GM18907 (cell line): Measurements from ENCODE around the gene OR2AP1.
A peak's percentile ranks its signal among the peaks of the same experiment; 100 is the strongest.
"Not testable (repeated sequence)": the region's sequence is repeated elsewhere in the genome, so short reads cannot be mapped to it uniquely, and the experiment has no call there.

Experiments
- ATAC-seq: cut with Tn5 transposase; IDR thresholded peaks from one replicate; pipeline ENCODE4 v1.9.1; 2021; ENCODE audit warnings: mild to moderate bottlenecking, moderate library complexity; ENCODE audit not compliant: unreplicated experiment

Gene OR2AP1

DNA sequence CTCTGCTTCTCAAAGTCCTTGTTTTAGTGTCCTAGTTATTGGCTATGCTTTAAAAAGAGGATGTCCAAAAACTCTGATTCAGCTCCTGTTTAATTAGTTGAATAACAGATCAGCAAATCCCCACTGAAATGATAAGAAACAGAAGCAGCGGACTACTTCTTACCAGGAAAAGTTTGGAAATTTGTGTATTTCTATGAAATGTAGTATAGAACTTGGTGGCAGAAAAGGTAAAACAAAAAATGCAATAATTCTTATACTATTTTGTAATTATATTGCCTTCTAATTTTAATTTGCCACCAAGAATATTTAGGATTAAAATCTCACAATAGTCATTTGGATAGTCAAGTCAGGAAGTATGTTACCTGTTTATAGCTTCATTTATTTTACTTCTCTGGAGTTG lies at the start of gene OR2AP1:
TSS of gene OR2AP1 (plus strand) at position 301 of the 400 bp plus-strand sequence. CDS start 1,947 bp downstream, outside the sequence.
- no peak for ATAC-seq

DNA sequence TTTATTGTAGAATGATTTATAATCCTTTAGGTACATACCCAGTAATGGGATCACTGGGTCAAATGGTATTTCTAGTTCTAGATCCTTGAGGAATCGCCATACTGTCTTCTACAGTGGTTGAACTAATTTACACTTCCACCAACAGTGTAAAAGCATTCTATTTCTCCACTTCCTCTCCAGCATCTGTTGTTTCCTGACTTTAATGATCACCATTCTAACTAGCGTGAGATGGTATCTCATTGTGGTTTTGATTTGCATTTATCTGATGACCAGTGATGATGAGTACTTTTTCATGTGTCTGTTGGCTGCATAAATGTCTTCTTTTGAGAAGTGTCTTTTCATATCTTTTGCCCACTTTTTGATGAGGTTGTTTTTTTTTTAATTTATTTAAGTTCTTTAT lies 24.0 kb upstream of the OR2AP1 start:
- ATAC-seq: not testable (repeated sequence)

DNA sequence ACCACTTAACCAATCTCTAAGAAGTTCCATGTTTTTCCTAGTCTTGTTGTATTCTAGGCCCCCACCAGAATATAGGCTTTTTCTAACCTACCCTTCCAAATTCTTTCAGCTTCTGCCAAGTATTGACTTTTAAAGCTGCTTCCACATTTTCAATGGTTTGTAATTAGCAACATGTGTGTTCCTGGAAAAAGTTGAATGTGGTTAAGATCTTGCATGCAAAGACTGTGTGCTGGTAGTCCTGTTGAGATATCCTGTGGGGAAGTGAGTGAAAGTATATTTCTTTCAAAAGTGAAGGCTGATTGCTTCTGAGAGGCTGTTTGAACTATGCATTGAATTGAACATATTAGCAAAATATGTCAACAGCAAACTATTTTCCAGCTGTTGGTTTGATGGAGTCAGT lies 23.5 kb upstream of the OR2AP1 start:
- no peak for ATAC-seq

DNA sequence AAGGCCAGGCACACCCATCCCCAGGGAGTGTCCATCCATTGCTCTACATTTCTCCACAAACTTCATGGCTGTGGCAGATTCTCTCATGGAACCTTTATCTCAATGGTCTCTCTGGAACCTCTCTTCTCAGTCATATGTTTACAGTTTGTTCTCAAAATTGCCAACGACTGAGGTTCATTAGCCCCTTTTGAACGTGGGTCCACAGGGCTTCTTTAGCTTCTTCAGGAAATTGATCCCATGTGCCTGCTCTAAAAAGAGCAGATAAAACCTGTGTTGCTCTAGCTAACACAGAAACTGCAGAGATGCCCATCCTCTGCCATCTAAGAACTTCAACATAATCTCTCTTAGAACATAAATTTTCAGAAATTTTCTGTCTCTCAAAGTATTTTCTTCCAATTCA lies 23.0 kb upstream of the OR2AP1 start, which contains the start of gene OR6C4:
TSS of gene OR6C4 (plus strand) at position 301 of the 400 bp plus-strand sequence. CDS start 1,625 bp downstream, outside the sequence.
- no peak for ATAC-seq

DNA sequence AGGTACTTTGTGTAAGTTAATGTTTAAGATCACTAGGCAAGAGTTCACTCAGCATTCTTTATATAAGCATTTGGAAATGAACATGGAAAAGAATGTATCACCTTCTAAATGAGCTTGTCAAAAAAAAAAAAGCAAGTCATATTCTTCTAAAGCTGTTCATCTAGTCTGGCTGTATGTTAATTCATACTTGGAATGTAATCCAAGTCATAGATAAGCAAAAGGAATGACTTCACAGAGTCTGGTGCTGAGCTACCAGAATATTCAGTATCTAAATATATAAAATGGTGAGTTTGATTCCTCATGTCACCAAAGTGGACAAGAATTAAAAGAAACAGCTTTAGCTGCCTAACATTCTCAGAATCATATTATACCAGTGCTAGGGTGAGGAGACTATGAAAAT lies 18.0 kb upstream of the OR2AP1 start:
- ATAC-seq: no peak

DNA sequence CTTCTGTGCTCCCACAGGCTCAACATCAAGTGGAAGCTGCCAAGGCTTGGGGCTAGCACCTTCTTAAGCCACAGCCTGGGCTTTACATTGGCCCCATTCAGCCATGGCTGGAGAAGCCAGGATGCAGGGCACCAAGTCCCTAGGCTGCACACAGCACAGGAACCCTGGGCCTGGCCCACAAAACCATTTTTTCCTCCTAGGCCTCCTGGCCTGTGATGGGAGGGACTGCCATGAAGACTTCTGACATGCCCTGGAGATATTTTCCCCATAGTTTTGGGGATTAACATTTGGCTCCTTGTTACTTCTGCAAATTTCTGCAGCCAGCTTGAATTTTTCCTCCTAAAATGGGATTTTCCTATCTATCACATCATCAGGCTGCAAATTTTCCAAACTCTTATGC lies 2.2 kb upstream of the OR2AP1 start:
- not testable (repeated sequence) for ATAC-seq

DNA sequence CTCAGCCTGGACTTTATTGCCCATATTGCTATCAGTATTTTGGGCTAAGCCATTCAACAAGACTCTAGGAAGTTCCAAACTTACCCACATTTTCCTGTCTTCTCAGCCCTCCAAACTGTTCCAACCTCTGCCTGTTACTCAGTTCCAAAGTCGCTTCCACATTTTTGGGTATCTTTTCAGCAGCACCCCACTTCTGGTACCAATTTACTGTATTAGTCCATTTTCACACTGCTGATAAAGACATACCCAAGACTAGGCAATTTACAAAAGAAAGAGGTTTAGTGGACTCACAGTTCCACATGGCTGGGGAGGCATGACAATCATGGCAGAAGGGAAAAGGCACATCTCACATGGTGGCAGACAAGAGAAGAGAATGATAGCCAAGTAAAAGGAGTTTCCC lies 1.6 kb upstream of the OR2AP1 start:
- ATAC-seq: not testable (repeated sequence)

DNA sequence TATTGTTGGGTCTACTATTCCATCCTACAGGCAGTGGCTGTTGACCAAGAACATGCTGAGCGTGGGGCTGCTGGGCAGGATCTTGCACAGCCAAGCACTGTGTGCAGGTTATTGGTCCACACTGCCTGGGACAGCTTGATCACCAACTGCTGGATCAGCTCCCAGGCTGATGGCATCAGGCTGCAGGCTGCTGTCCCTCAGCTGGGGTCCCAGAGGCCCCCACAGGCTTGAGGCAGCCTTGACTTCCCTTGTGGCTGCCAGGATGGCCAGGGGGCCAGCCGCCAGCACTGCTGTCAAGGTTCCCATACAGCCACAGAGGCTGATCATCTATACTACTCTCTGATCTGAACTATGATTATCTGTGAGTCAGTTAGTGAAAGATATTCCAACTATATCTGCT lies 9.8 kb downstream of the OR2AP1 start:
- no peak for ATAC-seq

DNA sequence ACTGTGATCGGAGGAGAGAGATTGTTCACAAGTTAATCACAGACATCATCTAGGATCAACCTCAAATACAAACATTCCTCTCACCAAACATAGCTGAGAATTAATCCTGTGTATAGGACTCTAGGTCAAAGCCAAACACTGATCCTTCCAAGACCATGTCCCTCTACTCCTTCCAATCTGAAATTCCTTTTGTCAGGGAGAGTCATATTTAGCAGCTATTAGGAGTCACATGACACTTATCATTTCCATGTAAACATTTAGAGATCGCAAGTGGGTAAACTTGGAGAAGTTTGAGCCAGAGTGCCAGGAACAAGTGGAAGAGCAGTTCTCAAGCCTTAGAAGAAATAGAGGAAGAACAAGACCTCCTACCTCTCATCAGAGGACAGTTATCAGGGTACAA lies 13.5 kb downstream of the OR2AP1 start:
- ATAC-seq: no peak

DNA sequence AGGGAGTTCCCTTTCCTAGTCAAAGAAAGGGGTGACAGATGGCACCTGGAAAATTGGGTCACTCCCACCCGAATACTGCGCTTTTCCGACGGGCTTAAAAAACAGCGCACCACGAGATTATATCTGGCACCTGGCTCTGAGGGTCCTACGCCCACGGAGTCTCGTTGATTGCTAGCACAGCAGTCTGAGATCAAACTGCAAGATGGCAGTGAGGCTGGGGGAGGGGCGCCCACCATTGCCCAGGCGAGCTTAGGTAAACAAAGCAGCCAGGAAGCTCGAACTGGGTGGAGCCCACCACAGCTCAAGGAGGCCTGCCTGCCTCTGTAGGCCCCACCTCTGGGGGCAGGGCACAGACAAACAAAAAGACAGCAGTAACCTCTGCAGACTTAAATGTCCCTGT lies 17.9 kb downstream of the OR2AP1 start:
- not testable (repeated sequence) for ATAC-seq

DNA sequence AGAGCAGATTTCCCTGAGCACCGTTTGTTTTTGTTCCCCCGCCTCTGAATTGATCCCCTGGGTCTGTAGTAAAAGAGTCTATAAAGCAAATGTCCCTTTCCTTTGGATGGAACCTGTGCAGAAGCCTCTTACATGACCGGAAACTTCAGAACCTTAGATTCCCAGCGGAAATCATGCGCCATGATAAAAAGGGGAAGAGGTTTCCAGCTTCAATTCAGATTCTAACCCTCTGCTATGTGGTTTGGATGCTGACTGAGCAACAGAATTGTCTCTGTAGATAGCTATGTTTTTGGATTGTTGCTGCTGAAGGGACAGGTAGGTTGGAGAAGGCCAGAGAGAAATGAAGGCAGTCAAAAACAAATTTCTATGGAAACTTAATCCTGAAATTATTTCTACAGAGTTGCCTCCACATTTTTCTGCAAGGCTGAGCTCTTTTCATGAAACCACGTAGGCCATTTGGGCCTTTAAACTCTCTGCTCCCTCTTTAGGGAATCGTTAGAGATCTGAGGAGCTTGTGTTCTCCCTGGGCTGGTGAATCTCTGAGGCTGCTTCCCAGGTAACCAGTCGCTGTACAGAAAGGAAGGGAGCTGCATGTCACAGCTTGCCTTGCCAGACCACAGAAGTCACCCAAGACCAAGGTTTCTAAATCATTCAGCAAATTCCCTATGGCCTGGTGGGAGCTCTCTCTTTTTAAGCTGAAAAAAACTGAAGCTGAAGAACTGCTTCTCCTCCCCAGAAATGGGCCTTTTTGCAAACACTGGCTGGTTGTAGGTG lies 35.7 kb downstream of the OR2AP1 start:
- ATAC-seq: no peak

DNA sequence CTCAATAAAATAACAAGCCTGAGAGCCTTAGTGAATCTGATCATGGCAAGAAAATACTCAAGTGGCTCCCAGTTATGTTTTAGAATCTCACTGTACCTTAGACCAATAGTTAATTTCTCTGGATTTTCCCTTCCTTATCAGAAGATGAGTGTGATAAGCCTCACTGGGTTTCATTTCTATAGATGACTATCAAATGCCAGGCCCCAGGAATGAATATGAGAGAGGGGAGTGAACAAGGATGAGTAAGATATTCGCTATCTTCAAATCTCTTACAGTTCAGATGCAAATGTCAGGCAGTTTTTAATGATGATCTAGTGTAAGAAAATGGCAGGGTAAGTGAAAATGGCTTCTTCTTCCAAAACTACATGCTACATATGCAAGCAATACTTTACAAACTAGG lies 38.3 kb downstream of the OR2AP1 start:
- ATAC-seq: no peak

DNA sequence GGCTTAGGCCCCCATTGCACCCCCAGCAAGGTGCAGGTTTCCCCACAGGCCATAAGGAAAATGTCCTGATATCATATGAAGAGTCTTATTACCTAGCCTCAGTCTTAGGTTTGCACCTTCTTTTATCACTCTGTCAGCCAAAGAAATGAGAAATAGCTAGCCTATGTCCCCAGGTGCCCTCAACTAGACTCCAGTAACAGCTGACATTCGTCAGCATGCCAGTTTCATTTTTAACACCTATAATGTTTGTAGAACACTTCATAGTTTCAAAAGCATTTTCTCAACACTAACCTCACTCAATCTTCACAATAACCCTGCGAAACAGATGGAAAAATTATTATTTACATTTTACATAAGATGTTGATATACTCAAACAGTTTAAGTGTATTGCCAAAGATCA lies 40.4 kb downstream of the OR2AP1 start:
- ATAC-seq: no peak

DNA sequence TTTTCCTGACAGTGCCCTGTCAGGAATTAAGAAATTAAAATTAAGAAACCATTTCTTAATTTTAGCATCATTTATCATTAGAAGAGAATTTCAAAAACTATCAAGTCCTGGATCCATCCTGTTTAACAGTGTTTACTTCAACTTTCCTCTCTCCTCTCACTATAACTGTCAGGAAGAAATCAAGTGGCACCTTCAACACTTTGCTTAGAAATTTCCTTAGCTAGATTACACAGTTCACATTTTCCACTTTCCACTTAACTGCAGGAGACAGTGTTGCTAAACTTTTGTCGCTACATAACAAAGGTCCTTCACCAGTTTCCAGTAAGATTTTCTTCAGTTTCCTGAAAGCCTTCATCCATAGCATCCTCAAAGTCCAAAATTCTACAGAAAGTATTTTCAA lies 42.5 kb downstream of the OR2AP1 start:
- no peak for ATAC-seq

DNA sequence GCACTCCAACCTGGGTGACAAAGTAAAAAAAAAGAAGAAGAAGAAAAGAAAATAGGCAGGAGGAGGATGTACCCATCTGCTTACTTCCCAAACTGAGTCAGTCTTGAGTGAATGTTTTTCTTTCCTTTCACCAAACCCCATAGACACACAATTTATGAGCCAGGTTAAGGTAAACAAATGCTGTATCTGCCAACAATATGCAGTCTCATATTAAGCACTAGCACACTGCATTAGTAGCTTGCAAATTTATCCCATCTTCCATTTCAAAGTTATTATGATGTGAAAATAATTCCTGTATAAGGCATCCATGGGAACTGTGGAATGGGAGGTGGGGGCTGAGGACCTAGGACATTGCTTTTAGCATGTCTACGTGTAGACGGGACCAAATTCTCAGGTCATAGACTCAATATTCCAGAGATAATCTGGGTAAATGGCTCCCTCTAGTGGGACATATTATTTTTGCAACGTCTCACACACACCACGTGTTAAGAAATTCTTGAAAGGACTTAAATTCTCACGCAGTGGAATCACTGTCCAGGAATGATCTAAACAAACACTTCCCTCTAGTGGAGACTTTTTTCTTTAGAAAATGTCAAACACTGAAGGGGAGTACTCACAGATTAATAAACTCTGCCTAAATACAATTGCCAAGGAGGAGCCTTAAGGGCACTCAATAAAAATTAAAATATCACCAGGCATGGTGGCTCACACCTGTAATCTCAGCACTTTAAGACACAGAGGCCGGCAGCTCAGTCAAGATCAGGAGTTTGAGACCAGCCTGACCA lies 47.3 kb downstream of the OR2AP1 start:
- peak; percentile 83 for ATAC-seq

DNA sequence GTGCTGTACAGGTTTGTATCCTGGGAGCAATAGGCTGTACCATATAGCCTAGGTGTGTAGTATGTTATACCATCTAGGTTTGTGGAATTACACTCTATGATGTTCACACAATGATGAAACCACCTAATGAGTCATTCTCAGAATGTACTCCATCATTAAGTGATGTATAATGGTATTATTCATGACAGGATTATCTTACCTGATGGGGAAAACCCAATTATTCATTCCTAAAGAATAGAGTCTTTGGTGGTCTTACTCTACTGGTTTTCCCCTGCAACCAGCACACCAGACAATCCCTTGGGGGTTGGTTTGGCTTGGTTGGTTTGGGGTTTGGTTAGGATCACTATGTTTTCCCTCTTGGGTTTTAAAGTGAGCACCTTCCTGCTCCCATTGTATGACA lies 51.8 kb downstream of the OR2AP1 start:
- peak; percentile 76 for ATAC-seq
